ENCODE measurements around the gene GBX2. TPM values are rescaled to one million over a fixed set of nuclear protein-coding genes. Genes with fewer than 3 reads are reported as not detected.
A peak's percentile ranks its signal among the peaks of the same experiment; 100 is the strongest.

Gene GBX2
- total and polyA plus RNA-seq, 2 of the 13 experiments (the other 11 are each of a cell fraction or from before 2014, with no cell fraction given): not detected

DNA sequence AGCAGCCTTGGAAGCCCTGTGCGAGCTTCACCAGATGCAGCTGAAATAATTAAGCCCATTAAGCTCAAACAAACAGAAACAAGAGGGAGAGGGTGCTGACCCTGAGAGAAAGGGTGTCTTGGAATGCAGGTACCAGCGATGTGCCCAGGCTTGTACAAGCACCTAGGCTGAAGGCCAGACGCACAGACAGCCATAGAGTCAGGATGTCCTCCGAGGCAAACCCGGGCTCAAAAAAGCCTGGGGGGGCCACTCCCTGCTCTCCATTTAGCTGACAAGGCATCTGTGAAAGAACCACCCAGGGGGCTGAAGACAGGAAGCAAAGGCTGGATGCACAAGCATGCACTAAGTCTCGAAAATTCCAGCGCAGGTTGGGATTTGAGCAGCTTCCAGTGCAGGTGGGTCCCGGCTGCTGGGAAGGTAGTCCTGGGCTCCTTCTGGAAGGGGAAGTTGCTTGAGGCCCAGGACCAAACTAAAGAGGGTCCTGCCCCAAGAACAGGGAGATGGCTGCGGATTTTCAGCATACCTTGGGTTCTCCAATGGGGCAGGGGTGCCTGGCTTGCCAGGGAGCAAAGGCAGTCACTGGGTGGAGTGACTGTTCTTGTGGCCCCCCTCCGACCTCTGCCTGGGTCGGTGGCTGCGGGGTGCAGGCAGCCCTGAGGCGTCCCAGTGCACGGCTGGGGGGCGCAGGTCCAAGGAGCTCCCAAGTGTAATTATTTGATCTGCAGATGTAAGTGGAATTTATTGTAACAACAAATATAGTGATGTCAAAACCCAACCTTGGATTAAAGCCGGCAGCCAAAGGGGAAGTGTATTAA is 5.9 kb downstream of the GBX2 start:
- peaks cover 18% of the 10 kb centered on the region for H3K4me1 ChIP-seq (ENCODE audit: insufficient read depth, low read length)
- no TSS peak for BruUV-seq (replicated peaks)
- H3K9me3 ChIP-seq (ENCODE audit: low read length): no peaks in the 10 kb centered on the region
- 44% methylated on average over 16 of the region's 16 CpGs for WGBS (ENCODE audit: low lambda C conversion rate)
- H3K27ac ChIP-seq (ENCODE audit: extremely low read length, insufficient read depth, low read length): no peak overlapping the region
- no peak overlapping the region for H3K9ac ChIP-seq (ENCODE audit: insufficient read depth, low read depth, low read length)
- H2AFZ ChIP-seq (ENCODE audit: low read length): no peak overlapping the region
- in situ Hi-C loops (cut with HindIII; ENCODE audit: extremely low pct_ligation_motif_present, low pct_unique_long_range_greater_than_20kb): no loop called here
- CTCF ChIA-PET (ENCODE audit: low intra/inter-chr PET ratio, low total read pairs): no interaction called here
- peaks cover 11% of the 10 kb centered on the region; the same call in 1 of the 2 replicates for H4K20me1 ChIP-seq (ENCODE audit: insufficient read depth, low read length)
- no peak for ATAC-seq
- no peaks in the 10 kb centered on the region for H3K79me2 ChIP-seq (ENCODE audit: insufficient read depth, low read length)
- no peak overlapping the region for H3K4me3 ChIP-seq (replicated peaks in 1 of 3; ENCODE audit: insufficient read depth in 1 of 3, low read depth in 2 of 3, low read length in 3 of 3)
- no peak overlapping the region for H3K4me2 ChIP-seq (ENCODE audit: low read depth, low read length)
- no peak for FAIRE-seq
- peaks cover 24 to 88% of the 10 kb centered on the region in 2 experiments for H3K27me3 ChIP-seq (ENCODE audit: control insufficient read depth in 1 of 2, insufficient read depth in 2 of 2, low read length in 2 of 2)
- TF ChIP-seq MAFK (conservative IDR thresholded peaks at IDR 0.05 in 1 of 2, IDR thresholded peaks at IDR 0.05 in 1 of 2; ENCODE audit: low read length in 2 of 2) (peak in 1 of 2 experiments; percentile 26; a peak in 1 of 4 replicates), E2F2 (CRISPR knock-in tag; IDR thresholded peaks at IDR 0.05; ENCODE audit: borderline replicate concordance) (no peak)
- intact Hi-C loops (cut with micrococcal nuclease; ENCODE audit: unreplicated experiment): no loop called here
- DNase-seq (ENCODE audit: low spot score): no peak
- no peaks in the 10 kb centered on the region for H3K36me3 ChIP-seq (replicated peaks in 1 of 2; ENCODE audit: control insufficient read depth in 1 of 2, insufficient read depth in 2 of 2, low read length in 2 of 2)
- POLR2A ChIA-PET: no interaction called here

- CTCF ChIA-PET (ENCODE audit: low intra/inter-chr PET ratio, low total read pairs): no interaction called here
- H3K27ac ChIP-seq (ENCODE audit: extremely low read length, insufficient read depth, low read length): no peak overlapping the region
These were observed 6.7 kb downstream of the GBX2 start for GRCh38 chr2:236161531-236161930.

More at GRCh38 chr2:236161531-236161930, 6.7 kb downstream of the GBX2 start:
- FAIRE-seq (no peak), ATAC-seq (no peak), DNase-seq (ENCODE audit: low spot score) (no peak)
- POLR2A ChIA-PET: no interaction called here
- H3K4me3 ChIP-seq (replicated peaks in 1 of 3; ENCODE audit: insufficient read depth in 1 of 3, low read depth in 2 of 3, low read length in 3 of 3): no peak overlapping the region
- in situ Hi-C loops (cut with HindIII; ENCODE audit: extremely low pct_ligation_motif_present, low pct_unique_long_range_greater_than_20kb): no loop called here
- no peaks in the 10 kb centered on the region for H3K36me3 ChIP-seq (replicated peaks in 1 of 2; ENCODE audit: control insufficient read depth in 1 of 2, insufficient read depth in 2 of 2, low read length in 2 of 2)
- no peaks in the 10 kb centered on the region for H3K79me2 ChIP-seq (ENCODE audit: insufficient read depth, low read length)
- no peak overlapping the region for H2AFZ ChIP-seq (ENCODE audit: low read length)
- H3K4me1 ChIP-seq (ENCODE audit: insufficient read depth, low read length): peaks cover 11% of the 10 kb centered on the region
- no peaks in the 10 kb centered on the region for H3K9me3 ChIP-seq (ENCODE audit: low read length)
- peak; percentile 75; the same call in 1 of the 2 replicates for TF ChIP-seq ZNF768 (CRISPR knock-in tag; IDR thresholded peaks at IDR 0.05)
- no peak for TF ChIP-seq MAFG (CRISPR knock-in tag; IDR thresholded peaks at IDR 0.05)
- TF ChIP-seq, protein P1, sequence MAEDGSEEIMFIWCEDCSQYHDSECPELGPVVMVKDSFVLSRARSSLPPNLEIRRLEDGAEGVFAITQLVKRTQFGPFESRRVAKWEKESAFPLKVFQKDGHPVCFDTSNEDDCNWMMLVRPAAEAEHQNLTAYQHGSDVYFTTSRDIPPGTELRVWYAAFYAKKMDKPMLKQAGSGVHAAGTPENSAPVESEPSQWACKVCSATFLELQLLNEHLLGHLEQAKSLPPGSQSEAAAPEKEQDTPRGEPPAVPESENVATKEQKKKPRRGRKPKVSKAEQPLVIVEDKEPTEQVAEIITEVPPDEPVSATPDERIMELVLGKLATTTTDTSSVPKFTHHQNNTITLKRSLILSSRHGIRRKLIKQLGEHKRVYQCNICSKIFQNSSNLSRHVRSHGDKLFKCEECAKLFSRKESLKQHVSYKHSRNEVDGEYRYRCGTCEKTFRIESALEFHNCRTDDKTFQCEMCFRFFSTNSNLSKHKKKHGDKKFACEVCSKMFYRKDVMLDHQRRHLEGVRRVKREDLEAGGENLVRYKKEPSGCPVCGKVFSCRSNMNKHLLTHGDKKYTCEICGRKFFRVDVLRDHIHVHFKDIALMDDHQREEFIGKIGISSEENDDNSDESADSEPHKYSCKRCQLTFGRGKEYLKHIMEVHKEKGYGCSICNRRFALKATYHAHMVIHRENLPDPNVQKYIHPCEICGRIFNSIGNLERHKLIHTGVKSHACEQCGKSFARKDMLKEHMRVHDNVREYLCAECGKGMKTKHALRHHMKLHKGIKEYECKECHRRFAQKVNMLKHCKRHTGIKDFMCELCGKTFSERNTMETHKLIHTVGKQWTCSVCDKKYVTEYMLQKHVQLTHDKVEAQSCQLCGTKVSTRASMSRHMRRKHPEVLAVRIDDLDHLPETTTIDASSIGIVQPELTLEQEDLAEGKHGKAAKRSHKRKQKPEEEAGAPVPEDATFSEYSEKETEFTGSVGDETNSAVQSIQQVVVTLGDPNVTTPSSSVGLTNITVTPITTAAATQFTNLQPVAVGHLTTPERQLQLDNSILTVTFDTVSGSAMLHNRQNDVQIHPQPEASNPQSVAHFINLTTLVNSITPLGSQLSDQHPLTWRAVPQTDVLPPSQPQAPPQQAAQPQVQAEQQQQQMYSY (CRISPR knock-in tag; IDR thresholded peaks at IDR 0.05): no peak
- H3K27me3 ChIP-seq (ENCODE audit: control insufficient read depth in 1 of 2, insufficient read depth in 2 of 2, low read length in 2 of 2): peaks cover 20 to 88% of the 10 kb centered on the region in 2 experiments
- H3K9ac ChIP-seq (ENCODE audit: insufficient read depth, low read depth, low read length): no peak overlapping the region
- no TSS peak for BruUV-seq (replicated peaks)
- H4K20me1 ChIP-seq (ENCODE audit: insufficient read depth, low read length): peaks cover 6% of the 10 kb centered on the region; the same call in 1 of the 2 replicates
- 76% methylated on average over 7 of the region's 12 CpGs for WGBS (ENCODE audit: low lambda C conversion rate)
- intact Hi-C loops (cut with micrococcal nuclease; ENCODE audit: unreplicated experiment): no loop called here
- no peak overlapping the region for H3K4me2 ChIP-seq (ENCODE audit: low read depth, low read length)
